22Rv1 (cell line): ENCODE data around the gene ARMH1.

ENCODE experiments used
- CTCF ChIP-seq: fragments of 450-650 bp; IDR thresholded peaks from 2 replicates; pipeline ENCODE4 v1.5.1; 2017; ENCODE audit warnings: mild to moderate bottlenecking
- ZFX ChIP-seq: fragments of 450-650 bp; IDR thresholded peaks from 2 replicates; pipeline ENCODE4 v1.6.1; 2017; ENCODE audit warnings: antibody characterized with exemption, borderline replicate concordance

GRCh38 chr1:44717653-44718052, 43.1 kb downstream of the ARMH1 start:
- TF ChIP-seq CTCF (no peak), ZFX (no peak)
